Body of pancreas (tissue), 4 donors: ENCODE data around the gene HOXB6.

Experiments used
- POLR2A ChIP-seq, 3 donors: fragments of 450-650 bp; IDR thresholded peaks; one replicate each; pipeline ENCODE4 v1.6.1; 2016; ENCODE audit warnings: antibody characterized with exemption in 3 of 3, mild to moderate bottlenecking in 2 of 3
- TF ChIP-seq, protein P1 (sequence below), 7 experiments: fragments of 450-650 bp in 4 of 7; fragments of 200-600 bp in 3 of 7; sonication (generic) in 3 of 7; IDR thresholded peaks; one replicate each; pipeline ENCODE4 v1.5.1; 2016 to 2019; ENCODE audit warnings: antibody characterized with exemption in 7 of 7

DNA sequence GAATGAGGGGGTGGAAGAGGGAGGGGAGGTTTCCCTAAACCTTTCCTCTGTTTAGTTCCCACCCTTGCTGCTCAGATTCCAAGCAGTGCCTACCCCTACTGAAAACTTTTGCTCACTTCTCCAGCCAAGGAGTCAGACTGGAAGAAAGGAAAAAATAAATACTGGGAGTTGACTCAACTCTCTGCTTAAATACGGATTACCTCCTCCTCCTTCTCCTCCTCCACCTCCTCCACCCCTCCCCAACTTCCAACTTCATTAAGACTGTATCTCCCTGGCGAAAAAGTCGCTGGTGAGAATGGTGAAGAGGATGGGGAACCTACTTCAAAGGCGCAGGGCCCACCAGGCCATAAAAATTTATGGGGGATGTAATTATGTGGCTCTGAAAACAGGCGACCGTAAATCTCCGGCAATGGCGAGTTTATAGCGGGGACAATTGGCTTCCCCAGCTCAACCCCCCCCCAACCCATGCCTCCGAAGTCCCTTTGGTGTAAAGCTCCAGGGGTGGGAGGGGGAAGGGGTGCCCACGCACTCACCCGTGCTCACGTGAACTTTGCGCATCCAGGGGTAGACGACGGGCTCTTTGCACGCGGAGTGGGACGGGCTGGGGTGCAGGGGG is 27.3 kb downstream of the HOXB6 start:
- TF ChIP-seq, protein P1, sequence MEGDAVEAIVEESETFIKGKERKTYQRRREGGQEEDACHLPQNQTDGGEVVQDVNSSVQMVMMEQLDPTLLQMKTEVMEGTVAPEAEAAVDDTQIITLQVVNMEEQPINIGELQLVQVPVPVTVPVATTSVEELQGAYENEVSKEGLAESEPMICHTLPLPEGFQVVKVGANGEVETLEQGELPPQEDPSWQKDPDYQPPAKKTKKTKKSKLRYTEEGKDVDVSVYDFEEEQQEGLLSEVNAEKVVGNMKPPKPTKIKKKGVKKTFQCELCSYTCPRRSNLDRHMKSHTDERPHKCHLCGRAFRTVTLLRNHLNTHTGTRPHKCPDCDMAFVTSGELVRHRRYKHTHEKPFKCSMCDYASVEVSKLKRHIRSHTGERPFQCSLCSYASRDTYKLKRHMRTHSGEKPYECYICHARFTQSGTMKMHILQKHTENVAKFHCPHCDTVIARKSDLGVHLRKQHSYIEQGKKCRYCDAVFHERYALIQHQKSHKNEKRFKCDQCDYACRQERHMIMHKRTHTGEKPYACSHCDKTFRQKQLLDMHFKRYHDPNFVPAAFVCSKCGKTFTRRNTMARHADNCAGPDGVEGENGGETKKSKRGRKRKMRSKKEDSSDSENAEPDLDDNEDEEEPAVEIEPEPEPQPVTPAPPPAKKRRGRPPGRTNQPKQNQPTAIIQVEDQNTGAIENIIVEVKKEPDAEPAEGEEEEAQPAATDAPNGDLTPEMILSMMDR (IDR thresholded peaks at IDR 0.05): no peak
- TF ChIP-seq POLR2A (IDR thresholded peaks at IDR 0.05): no peak
